Measurements from ENCODE around the gene RPS6KB2. TPM values are rescaled to one million over a fixed set of nuclear protein-coding genes. Genes with fewer than 3 reads are reported as not detected.
"Not testable (repeated sequence)": the region's sequence is repeated elsewhere in the genome, so short reads cannot be mapped to it uniquely, and the experiment has no call there.

Gene RPS6KB2
- total RNA-seq, 4 donors from 2014 or later: 53.5 to 108 (median 75.9) TPM

DNA sequence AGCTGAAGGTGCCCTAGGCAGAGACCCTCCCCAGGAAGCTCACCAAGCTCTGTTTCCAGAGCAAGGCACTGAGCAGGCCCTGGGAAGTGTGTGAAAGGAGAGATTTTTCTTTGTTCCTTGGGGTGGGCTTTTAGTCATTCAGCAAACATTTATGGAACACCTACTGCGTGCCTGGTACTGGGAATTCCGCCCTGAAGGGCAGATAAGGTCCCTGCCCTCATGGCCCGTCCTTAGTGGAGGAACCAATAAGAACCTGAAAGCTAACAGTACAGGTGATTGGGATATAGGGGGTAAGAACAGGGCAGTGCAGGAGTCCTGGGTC, 36.9 kb downstream of the RPS6KB2 start:
- intact Hi-C loops (cut with DNase I; ENCODE audit: low total_unique reads): no loop called here
- 38% methylated on average over 3 of the region's 3 CpGs; no CpG with 5 or more reads in 1 of the 2 donors for WGBS, 2 donors (ENCODE audit: low coverage in 1 of 2)
- Histone ChIP-seq H3K36me3 (no peaks in the 10 kb centered on the region), H3K27ac (peak overlapping the region; percentile 92 to 96 (median 94)), H3K4me3 (peak overlapping the region; percentile 35 to 58 (median 53)), H3K27me3 (no peaks in the 10 kb centered on the region), H3K4me1 (peaks cover 22 to 41% (median 35%) of the 10 kb centered on the region in 4 donors), H3K9me3 (no peaks in the 10 kb centered on the region)
- DNase-seq: no peak
- TF ChIP-seq POLR2A (IDR thresholded peaks at IDR 0.05) (no peak), EP300 (IDR thresholded peaks at IDR 0.05; ENCODE audit: low read depth) (no peak), POLR2AphosphoS5 (IDR thresholded peaks at IDR 0.05) (no peak)
- TF ChIP-seq, protein P1, sequence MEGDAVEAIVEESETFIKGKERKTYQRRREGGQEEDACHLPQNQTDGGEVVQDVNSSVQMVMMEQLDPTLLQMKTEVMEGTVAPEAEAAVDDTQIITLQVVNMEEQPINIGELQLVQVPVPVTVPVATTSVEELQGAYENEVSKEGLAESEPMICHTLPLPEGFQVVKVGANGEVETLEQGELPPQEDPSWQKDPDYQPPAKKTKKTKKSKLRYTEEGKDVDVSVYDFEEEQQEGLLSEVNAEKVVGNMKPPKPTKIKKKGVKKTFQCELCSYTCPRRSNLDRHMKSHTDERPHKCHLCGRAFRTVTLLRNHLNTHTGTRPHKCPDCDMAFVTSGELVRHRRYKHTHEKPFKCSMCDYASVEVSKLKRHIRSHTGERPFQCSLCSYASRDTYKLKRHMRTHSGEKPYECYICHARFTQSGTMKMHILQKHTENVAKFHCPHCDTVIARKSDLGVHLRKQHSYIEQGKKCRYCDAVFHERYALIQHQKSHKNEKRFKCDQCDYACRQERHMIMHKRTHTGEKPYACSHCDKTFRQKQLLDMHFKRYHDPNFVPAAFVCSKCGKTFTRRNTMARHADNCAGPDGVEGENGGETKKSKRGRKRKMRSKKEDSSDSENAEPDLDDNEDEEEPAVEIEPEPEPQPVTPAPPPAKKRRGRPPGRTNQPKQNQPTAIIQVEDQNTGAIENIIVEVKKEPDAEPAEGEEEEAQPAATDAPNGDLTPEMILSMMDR (IDR thresholded peaks at IDR 0.05): no peak
- in situ Hi-C loops (cut with MboI; ENCODE audit: low pct_ligation_motif_present in 1 of 4, low pct_unique_long_range_greater_than_20kb in 1 of 4, low sequenced_read_pairs in 3 of 4): no loop called here

DNA sequence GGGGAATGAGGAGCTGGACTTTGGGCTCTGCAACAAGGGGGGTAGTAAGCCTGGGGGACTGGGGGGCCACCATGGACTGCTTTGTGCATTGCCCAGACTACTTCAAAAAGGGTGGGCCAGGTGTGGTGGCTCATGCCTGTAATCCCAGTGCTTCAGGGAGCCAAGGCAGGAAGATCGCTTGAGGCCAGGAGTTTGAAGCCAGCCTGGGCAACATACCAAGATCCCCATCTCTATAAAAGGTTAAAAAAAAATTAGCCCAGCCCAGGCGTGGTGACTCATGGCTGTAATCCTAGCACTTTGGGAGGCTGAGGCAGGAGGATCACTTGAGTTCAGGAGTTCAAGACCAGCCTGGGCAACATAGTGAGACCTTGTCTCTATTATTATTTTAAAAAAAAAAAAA, 37.2 kb downstream of the RPS6KB2 start:
- 60% methylated on average over 2 of the region's 2 CpGs; no CpG with 5 or more reads in 1 of the 2 donors for WGBS, 2 donors (ENCODE audit: low coverage in 1 of 2)
- Histone ChIP-seq H3K4me3 (peak overlapping the region in 2 of 4 donors; percentile 54 to 58), H3K27ac (peak overlapping the region; percentile 92 to 96 (median 94)), H3K4me1 (peaks cover 22 to 41% (median 35%) of the 10 kb centered on the region in 4 donors)
- H3K36me3 ChIP-seq; intact Hi-C loops (cut with DNase I; ENCODE audit: low total_unique reads); in situ Hi-C loops (cut with MboI; ENCODE audit: low pct_ligation_motif_present in 1 of 4, low pct_unique_long_range_greater_than_20kb in 1 of 4, low sequenced_read_pairs in 3 of 4); DNase-seq; H3K9me3 ChIP-seq; H3K27me3 ChIP-seq: not testable (repeated sequence)

DNA sequence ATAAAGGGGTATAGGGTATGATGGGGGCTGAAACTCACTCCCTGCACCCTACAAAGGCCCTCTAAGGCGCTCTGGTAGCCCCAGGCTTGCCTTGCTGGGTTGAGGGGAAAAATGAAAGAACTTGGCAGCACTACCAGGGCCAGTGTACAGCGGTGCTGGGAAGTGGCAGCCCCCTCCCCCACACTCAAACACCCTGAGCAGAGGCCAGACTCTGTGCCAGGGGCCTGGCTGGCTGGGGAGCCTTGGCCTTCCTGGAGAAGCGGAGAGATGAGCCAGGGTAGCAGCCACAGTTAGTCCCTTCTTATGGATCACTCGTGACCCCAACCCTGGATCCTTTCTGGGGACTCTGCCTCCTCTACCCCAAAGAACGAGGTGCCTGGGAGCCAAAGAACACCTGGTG, 38.1 kb downstream of the RPS6KB2 start:
- Histone ChIP-seq H3K4me3 (no peak overlapping the region), H3K9me3 (no peaks in the 10 kb centered on the region), H3K27me3 (no peaks in the 10 kb centered on the region), H3K4me1 (peaks cover 22 to 41% (median 35%) of the 10 kb centered on the region in 4 donors), H3K36me3 (no peaks in the 10 kb centered on the region), H3K27ac (peak overlapping the region in 1 of 4 donors; percentile 96)
- no peak for DNase-seq
- intact Hi-C loops (cut with DNase I; ENCODE audit: low total_unique reads): no loop called here
- no peak for TF ChIP-seq POLR2A (IDR thresholded peaks at IDR 0.05)
- no peak for TF ChIP-seq EP300 (IDR thresholded peaks at IDR 0.05; ENCODE audit: low read depth)
- TF ChIP-seq, protein P1 (IDR thresholded peaks at IDR 0.05): no peak
- no peak for TF ChIP-seq POLR2AphosphoS5 (IDR thresholded peaks at IDR 0.05)
- in situ Hi-C loops (cut with MboI; ENCODE audit: low pct_ligation_motif_present in 1 of 4, low pct_unique_long_range_greater_than_20kb in 1 of 4, low sequenced_read_pairs in 3 of 4): no loop called here
- 83% methylated on average over 5 of the region's 5 CpGs; no CpG with 5 or more reads in 1 of the 2 donors for WGBS, 2 donors (ENCODE audit: low coverage in 1 of 2)

DNA sequence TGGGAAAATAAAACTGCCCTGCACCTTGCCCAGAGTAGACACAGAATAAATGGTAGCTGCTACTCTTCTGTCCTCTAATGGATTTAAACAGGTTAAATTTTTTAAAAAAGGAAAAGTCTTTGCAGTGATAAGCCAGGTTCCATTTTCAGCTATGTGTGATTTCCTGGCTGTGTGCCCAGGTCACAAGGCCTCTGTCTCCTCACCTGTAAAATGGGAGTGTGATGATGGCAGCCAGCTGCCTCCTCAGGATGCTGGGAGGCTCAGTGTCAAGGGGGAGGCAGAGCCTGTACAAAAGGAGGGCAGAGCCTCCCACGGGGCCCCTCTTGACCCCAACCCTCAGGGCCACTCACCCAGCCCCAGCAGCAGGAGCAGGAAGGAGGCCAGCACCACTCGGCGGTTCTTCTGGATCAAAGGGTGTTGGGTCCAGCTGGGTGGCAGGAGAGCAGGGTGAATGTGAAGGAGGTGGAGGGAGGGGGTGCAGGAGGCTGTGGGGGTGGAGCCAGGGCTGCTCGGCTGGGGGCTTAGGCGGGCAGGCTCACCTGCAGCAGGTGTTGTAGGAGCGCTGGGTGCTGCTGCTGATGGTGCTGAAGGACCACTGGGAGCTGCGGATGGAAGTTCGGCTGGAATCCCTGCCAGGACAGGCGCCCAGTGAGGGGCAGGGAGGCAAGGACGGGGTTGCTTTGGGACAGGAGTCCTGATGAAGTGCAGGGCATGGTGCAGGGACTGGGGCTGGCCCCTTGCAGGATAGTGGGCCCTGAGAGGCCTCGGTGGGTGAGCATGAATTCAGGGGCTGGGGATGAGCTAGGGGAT, 38.9 kb downstream of the RPS6KB2 start:
- 69 to 100% methylated on average over 1 to 11 of the region's 11 CpGs for WGBS, 2 donors (ENCODE audit: low coverage in 1 of 2)
- Histone ChIP-seq H3K36me3 (no peaks in the 10 kb centered on the region), H3K27ac (peak overlapping the region; percentile 86 to 90 (median 90)), H3K4me1 (peaks cover 22 to 41% (median 35%) of the 10 kb centered on the region in 4 donors), H3K4me3 (no peak overlapping the region), H3K9me3 (no peaks in the 10 kb centered on the region), H3K27me3 (no peaks in the 10 kb centered on the region)
- no peak for DNase-seq
- TF ChIP-seq, protein P1 (IDR thresholded peaks at IDR 0.05): no peak
- TF ChIP-seq POLR2AphosphoS5 (IDR thresholded peaks at IDR 0.05): no peak
- TF ChIP-seq POLR2A (IDR thresholded peaks at IDR 0.05): no peak
- intact Hi-C loops (cut with DNase I; ENCODE audit: low total_unique reads) (no loop called here), in situ Hi-C loops (cut with MboI; ENCODE audit: low pct_ligation_motif_present in 1 of 4, low pct_unique_long_range_greater_than_20kb in 1 of 4, low sequenced_read_pairs in 3 of 4) (no loop called here)
